NCI-H2029 (cell line): Measurements from ENCODE around the gene INMT.
"Not testable (repeated sequence)": the region's sequence is repeated elsewhere in the genome, so short reads cannot be mapped to it uniquely, and the experiment has no call there.

Experiments
- DNase-seq: peaks from one replicate; lab custom pipeline; 2025; lab: John Stamatoyannopoulos, UW

INMT gene

GRCh38 chr7:30751696-30752273 is at the start of gene INMT:
Gene INMT, plus strand, starts transcription at chr7:30752135. Its CDS starts 16 bp downstream, at chr7:30752151.
- DNase-seq, result no peak

GRCh38 chr7:30702200-30702599 is 49.7 kb upstream of the INMT start:
- no peak for DNase-seq

GRCh38 chr7:30703756-30704155 is 48.2 kb upstream of the INMT start:
- DNase-seq, result no peak

- DNase-seq, result no peak
Measured at GRCh38 chr7:30705008-30705407, 46.9 kb upstream of the INMT start.

GRCh38 chr7:30705596-30705995 is 46.3 kb upstream of the INMT start:
- DNase-seq, result no peak

- DNase-seq, result no peak
Measured at GRCh38 chr7:30706316-30706715, 45.6 kb upstream of the INMT start.

- no peak for DNase-seq
Measured at GRCh38 chr7:30706908-30707307, 45.0 kb upstream of the INMT start.

GRCh38 chr7:30707391-30708357 is 44.3 kb upstream of the INMT start:
- no peak for DNase-seq

- no peak for DNase-seq
Measured at GRCh38 chr7:30708412-30708811, 43.5 kb upstream of the INMT start.

GRCh38 chr7:30708983-30709382 is 43.0 kb upstream of the INMT start:
- DNase-seq, result no peak

- no peak for DNase-seq
Measured at GRCh38 chr7:30709549-30709948, 42.4 kb upstream of the INMT start.

- no peak for DNase-seq
Measured at GRCh38 chr7:30710669-30711068, 41.3 kb upstream of the INMT start.

- DNase-seq, result no peak
Measured at GRCh38 chr7:30713392-30713791, 38.5 kb upstream of the INMT start.

- no peak for DNase-seq
Measured at GRCh38 chr7:30714129-30714528, 37.8 kb upstream of the INMT start.

- no peak for DNase-seq
Measured at GRCh38 chr7:30717181-30717580, 34.8 kb upstream of the INMT start.

GRCh38 chr7:30719434-30719833 is 32.5 kb upstream of the INMT start:
- DNase-seq, result not testable (repeated sequence)

GRCh38 chr7:30721211-30721610 is 30.7 kb upstream of the INMT start:
- no peak for DNase-seq

- no peak for DNase-seq
Measured at GRCh38 chr7:30722187-30722586, 29.7 kb upstream of the INMT start.

GRCh38 chr7:30722671-30723070 is 29.3 kb upstream of the INMT start:
- no peak for DNase-seq

- DNase-seq, result no peak
Measured at GRCh38 chr7:30723776-30724175, 28.2 kb upstream of the INMT start.

GRCh38 chr7:30726296-30727006 is 25.5 kb upstream of the INMT start:
- DNase-seq, result no peak

GRCh38 chr7:30727061-30727945 is 24.6 kb upstream of the INMT start:
- DNase-seq, result no peak
